ENCODE measurements around the gene ACP1.

DNA sequence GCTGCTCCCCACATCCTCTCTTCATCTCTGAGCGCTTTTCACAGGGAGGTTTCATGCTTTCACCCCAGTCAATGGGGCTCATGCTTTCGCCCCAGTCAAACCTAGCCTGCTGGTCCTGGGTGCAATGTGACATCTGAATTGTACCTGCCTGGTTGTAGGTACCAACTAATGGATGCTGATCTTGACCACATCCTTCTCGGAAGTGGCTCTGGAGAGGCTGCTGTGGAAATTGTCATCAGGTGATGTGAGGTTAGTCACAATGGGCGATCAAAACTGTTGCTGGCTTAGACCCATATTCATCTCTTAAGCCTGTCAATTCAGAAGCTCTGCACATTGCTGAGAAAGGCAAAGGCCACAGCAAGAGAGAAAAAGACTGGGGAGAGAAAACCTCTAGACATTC lies 55.8 kb downstream of the ACP1 start:
- TF ChIP-seq, protein P1, sequence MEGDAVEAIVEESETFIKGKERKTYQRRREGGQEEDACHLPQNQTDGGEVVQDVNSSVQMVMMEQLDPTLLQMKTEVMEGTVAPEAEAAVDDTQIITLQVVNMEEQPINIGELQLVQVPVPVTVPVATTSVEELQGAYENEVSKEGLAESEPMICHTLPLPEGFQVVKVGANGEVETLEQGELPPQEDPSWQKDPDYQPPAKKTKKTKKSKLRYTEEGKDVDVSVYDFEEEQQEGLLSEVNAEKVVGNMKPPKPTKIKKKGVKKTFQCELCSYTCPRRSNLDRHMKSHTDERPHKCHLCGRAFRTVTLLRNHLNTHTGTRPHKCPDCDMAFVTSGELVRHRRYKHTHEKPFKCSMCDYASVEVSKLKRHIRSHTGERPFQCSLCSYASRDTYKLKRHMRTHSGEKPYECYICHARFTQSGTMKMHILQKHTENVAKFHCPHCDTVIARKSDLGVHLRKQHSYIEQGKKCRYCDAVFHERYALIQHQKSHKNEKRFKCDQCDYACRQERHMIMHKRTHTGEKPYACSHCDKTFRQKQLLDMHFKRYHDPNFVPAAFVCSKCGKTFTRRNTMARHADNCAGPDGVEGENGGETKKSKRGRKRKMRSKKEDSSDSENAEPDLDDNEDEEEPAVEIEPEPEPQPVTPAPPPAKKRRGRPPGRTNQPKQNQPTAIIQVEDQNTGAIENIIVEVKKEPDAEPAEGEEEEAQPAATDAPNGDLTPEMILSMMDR (IDR thresholded peaks at IDR 0.05), result no peak
- no peak for TF ChIP-seq POLR2A (IDR thresholded peaks at IDR 0.05)

Measured in body of pancreas (tissue), 4 donors.